Keratinocyte (primary cell): Measurements from ENCODE around the gene IER5.

ENCODE experiments used
- EZH2 ChIP-seq: IDR thresholded peaks from one replicate; pipeline ENCODE4 v1.6.1; 2012; ENCODE audit warnings: inconsistent platforms, mild to moderate bottlenecking, low read length, moderate library complexity
- TF ChIP-seq, protein P1 (sequence below), 3 experiments: IDR thresholded peaks in 1 of 3; conservative IDR thresholded peaks in 1 of 3; optimal IDR thresholded peaks in 1 of 3; 2 replicates in 2 of 3; 3 replicates in 1 of 3; pipeline versions ENCODE3 to v1.5.1; 2011; ENCODE audit warnings: low read length in 3 of 3, mild to moderate bottlenecking in 3 of 3, moderate library complexity in 2 of 3, control low read depth in 1 of 3, inconsistent platforms in 1 of 3; ENCODE audit not compliant: insufficient read depth in 2 of 3; ENCODE audit errors: extremely low read depth in 1 of 3

DNA sequence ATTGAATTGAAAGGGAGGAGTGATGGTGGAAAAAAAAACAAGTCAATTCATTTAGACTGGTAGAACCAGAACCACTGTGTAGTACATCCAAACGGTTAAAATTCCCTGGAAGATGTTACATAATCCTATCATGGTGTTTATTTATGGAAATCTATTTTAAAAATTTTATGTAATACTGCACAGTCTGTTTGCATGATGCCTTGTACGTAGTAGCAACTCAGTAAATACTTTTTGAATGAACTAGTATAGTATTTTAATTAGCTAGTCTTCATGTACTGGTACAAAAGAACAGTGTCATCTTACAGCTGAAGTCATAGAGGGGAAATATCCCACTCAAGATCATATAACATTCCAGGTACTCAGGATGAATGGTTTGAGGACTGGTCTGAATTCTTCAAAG lies 27.0 kb upstream of the IER5 start:
- TF ChIP-seq, protein P1, sequence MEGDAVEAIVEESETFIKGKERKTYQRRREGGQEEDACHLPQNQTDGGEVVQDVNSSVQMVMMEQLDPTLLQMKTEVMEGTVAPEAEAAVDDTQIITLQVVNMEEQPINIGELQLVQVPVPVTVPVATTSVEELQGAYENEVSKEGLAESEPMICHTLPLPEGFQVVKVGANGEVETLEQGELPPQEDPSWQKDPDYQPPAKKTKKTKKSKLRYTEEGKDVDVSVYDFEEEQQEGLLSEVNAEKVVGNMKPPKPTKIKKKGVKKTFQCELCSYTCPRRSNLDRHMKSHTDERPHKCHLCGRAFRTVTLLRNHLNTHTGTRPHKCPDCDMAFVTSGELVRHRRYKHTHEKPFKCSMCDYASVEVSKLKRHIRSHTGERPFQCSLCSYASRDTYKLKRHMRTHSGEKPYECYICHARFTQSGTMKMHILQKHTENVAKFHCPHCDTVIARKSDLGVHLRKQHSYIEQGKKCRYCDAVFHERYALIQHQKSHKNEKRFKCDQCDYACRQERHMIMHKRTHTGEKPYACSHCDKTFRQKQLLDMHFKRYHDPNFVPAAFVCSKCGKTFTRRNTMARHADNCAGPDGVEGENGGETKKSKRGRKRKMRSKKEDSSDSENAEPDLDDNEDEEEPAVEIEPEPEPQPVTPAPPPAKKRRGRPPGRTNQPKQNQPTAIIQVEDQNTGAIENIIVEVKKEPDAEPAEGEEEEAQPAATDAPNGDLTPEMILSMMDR (optimal IDR thresholded peaks at IDR 0.05 in 1 of 3, IDR thresholded peaks at IDR 0.05 in 1 of 3, conservative IDR thresholded peaks at IDR 0.05 in 1 of 3; ENCODE audit: extremely low read depth in 1 of 3, insufficient read depth in 2 of 3, low read length in 3 of 3) = no peak
- no peak for TF ChIP-seq EZH2
